Neural cell (in vitro differentiated cells): ENCODE results near the gene MSMP. TPM values are rescaled to one million over a fixed set of nuclear protein-coding genes. Genes with fewer than 3 reads are reported as not detected.

ENCODE experiments used
- H2AFZ ChIP-seq: fragments of 200-600, 300-800 bp; sonication (generic), shearing (Covaris generic); 2 replicates; pipeline ENCODE4 v1.6.0; 2014; ENCODE audit warnings: low read depth, mild to moderate bottlenecking, antibody characterized with exemption, low read length, moderate library complexity
- H3F3A ChIP-seq: fragments of 200-600 bp; shearing (Covaris generic); 2 replicates; pipeline ENCODE4 v1.6.1; 2016; ENCODE audit warnings: mild to moderate bottlenecking, moderate library complexity, mixed read lengths, antibody characterized with exemption, low read length; ENCODE audit not compliant: insufficient read depth, poor library complexity, severe bottlenecking
- H3K27ac ChIP-seq: fragments of 200-600, 300-800 bp; sonication (generic), shearing (Covaris generic); 2 replicates; pipeline ENCODE4 v1.5.1; 2014; ENCODE audit warnings: mild to moderate bottlenecking, low read length, moderate library complexity
- H3K27me3 ChIP-seq: fragments of 300-800, 200-600 bp; sonication (generic), shearing (Covaris generic); 2 replicates; pipeline ENCODE4 v1.6.0; 2014; ENCODE audit warnings: mild to moderate bottlenecking, low read depth, low read length, moderate library complexity; ENCODE audit not compliant: insufficient read depth
- H3K36me3 ChIP-seq: fragments of 300-800, 200-600 bp; sonication (generic), shearing (Covaris generic); 2 replicates; pipeline ENCODE4 v1.5.1; 2014; ENCODE audit warnings: mild to moderate bottlenecking, antibody characterized with exemption, low read length, moderate library complexity; ENCODE audit not compliant: insufficient read depth
- H3K4me2 ChIP-seq: fragments of 300-800, 200-600 bp; sonication (generic), shearing (Covaris generic); 2 replicates; pipeline ENCODE4 v1.6.0; 2014; ENCODE audit warnings: mild to moderate bottlenecking, low read length
- H3K4me3 ChIP-seq: fragments of 300-800, 200-600 bp; sonication (generic), shearing (Covaris generic); 2 replicates; pipeline ENCODE4 v1.5.1; 2014; ENCODE audit warnings: mild to moderate bottlenecking, low read length, moderate library complexity
- H3K79me2 ChIP-seq: fragments of 200-600 bp; shearing (Covaris generic); replicated peaks from 2 replicates; pipeline ENCODE4 v1.6.0; 2014; ENCODE audit warnings: mild to moderate bottlenecking, low read length, moderate library complexity; ENCODE audit not compliant: insufficient read depth
- H3K9ac ChIP-seq: fragments of 300-800, 200-600 bp; sonication (generic), shearing (Covaris generic); 2 replicates; pipeline ENCODE4 v1.6.1; 2016; ENCODE audit warnings: mild to moderate bottlenecking, low read length, mixed read lengths
- H3K9me2 ChIP-seq: fragments of 200-600 bp; shearing (Covaris generic); 2 replicates; pipeline ENCODE4 v1.6.1; 2016; ENCODE audit warnings: mild to moderate bottlenecking, low read length, mixed read lengths; ENCODE audit not compliant: insufficient read depth
- H3K9me3 ChIP-seq: fragments of 200-600, 300-800 bp; sonication (generic), shearing (Covaris generic); 2 replicates; pipeline ENCODE4 v1.6.1; 2016; ENCODE audit warnings: mild to moderate bottlenecking, mixed run types, low read length, moderate library complexity, mixed read lengths
- H4K20me1 ChIP-seq: fragments of 200-600 bp; shearing (Covaris generic); 2 replicates; pipeline ENCODE4 v1.6.1; 2016; ENCODE audit warnings: mild to moderate bottlenecking, mixed run types; ENCODE audit not compliant: insufficient read depth
- EP300 ChIP-seq: fragments of 450-650 bp; conservative IDR thresholded peaks from 2 replicates; pipeline ENCODE4 v1.6.1; 2014; ENCODE audit warnings: antibody characterized with exemption, mild to moderate bottlenecking, moderate library complexity; ENCODE audit not compliant: poor library complexity, severe bottlenecking
- EZH2 ChIP-seq: fragments of 200-600, 300-800 bp; shearing (Covaris generic), sonication (generic); IDR thresholded peaks from 2 replicates; pipeline ENCODE4 v1.6.1; 2014; ENCODE audit warnings: antibody characterized with exemption, low read length, borderline replicate concordance, mild to moderate bottlenecking; ENCODE audit not compliant: insufficient read depth, poor library complexity, severe bottlenecking
- MXI1 ChIP-seq: fragments of 450-650 bp; conservative IDR thresholded peaks from 2 replicates; pipeline ENCODE4 v1.6.1; 2014; ENCODE audit warnings: antibody characterized with exemption, mild to moderate bottlenecking; ENCODE audit not compliant: poor library complexity, severe bottlenecking
- POLR2AphosphoS5 ChIP-seq: IDR thresholded peaks from 2 replicates; pipeline ENCODE4 v1.6.1; 2012
- RAD21 ChIP-seq: fragments of 450-650 bp; conservative IDR thresholded peaks from 2 replicates; pipeline ENCODE4 v1.6.1; 2014; ENCODE audit warnings: antibody characterized with exemption, mild to moderate bottlenecking, moderate library complexity
- SMC3 ChIP-seq: fragments of 450-650 bp; conservative IDR thresholded peaks from 2 replicates; pipeline ENCODE4 v1.6.1; 2014; ENCODE audit warnings: antibody characterized with exemption, mild to moderate bottlenecking, moderate library complexity; ENCODE audit not compliant: poor library complexity
- TAF1 ChIP-seq: IDR thresholded peaks from 2 replicates; pipeline ENCODE4 v1.6.1; 2012; ENCODE audit warnings: low read depth
- polyA plus RNA-seq: library from polyadenylated mRNA; depleted of rRNA; stranded (reverse); fragments of >200 nt; gene quantifications from 2 replicates; pipeline ENCODE4 v1.2.3, GENCODE V29; 2014
- TF ChIP-seq, protein P1 (sequence below): IDR thresholded peaks from 2 replicates; pipeline ENCODE4 v1.6.1; 2012; ENCODE audit warnings: borderline replicate concordance
- TF ChIP-seq, protein P2 (sequence below): fragments of 450-650 bp; IDR thresholded peaks from 2 replicates; pipeline ENCODE4 v1.5.1; 2014; ENCODE audit warnings: antibody characterized with exemption, mild to moderate bottlenecking, moderate library complexity; ENCODE audit not compliant: poor library complexity, severe bottlenecking

Gene MSMP
- polyA plus RNA-seq, 1 donor from 2014 or later: not detected

GRCh38 chr9:35713578-35713977, 40.5 kb downstream of the MSMP start:
- Histone ChIP-seq H2AFZ (no peak overlapping the region), H4K20me1 (no peaks in the 10 kb centered on the region), H3K4me3 (no peak overlapping the region), H3K36me3 (peaks cover 7% of the 10 kb centered on the region), H3K9me2 (no peaks in the 10 kb centered on the region), H3K79me2 (no peaks in the 10 kb centered on the region), H3K27ac (no peak overlapping the region), H3K9me3 (no peaks in the 10 kb centered on the region), H3K27me3 (no peaks in the 10 kb centered on the region), H3K4me2 (no peak overlapping the region), H3F3A (no peaks in the 10 kb centered on the region), H3K9ac (no peak overlapping the region)
- TF ChIP-seq RAD21 (no peak), TAF1 (no peak), MXI1 (no peak), EZH2 (no peak), EP300 (no peak), SMC3 (no peak), POLR2AphosphoS5 (no peak)
- TF ChIP-seq, protein P1, sequence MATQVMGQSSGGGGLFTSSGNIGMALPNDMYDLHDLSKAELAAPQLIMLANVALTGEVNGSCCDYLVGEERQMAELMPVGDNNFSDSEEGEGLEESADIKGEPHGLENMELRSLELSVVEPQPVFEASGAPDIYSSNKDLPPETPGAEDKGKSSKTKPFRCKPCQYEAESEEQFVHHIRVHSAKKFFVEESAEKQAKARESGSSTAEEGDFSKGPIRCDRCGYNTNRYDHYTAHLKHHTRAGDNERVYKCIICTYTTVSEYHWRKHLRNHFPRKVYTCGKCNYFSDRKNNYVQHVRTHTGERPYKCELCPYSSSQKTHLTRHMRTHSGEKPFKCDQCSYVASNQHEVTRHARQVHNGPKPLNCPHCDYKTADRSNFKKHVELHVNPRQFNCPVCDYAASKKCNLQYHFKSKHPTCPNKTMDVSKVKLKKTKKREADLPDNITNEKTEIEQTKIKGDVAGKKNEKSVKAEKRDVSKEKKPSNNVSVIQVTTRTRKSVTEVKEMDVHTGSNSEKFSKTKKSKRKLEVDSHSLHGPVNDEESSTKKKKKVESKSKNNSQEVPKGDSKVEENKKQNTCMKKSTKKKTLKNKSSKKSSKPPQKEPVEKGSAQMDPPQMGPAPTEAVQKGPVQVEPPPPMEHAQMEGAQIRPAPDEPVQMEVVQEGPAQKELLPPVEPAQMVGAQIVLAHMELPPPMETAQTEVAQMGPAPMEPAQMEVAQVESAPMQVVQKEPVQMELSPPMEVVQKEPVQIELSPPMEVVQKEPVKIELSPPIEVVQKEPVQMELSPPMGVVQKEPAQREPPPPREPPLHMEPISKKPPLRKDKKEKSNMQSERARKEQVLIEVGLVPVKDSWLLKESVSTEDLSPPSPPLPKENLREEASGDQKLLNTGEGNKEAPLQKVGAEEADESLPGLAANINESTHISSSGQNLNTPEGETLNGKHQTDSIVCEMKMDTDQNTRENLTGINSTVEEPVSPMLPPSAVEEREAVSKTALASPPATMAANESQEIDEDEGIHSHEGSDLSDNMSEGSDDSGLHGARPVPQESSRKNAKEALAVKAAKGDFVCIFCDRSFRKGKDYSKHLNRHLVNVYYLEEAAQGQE: no peak
- TF ChIP-seq, protein P2, sequence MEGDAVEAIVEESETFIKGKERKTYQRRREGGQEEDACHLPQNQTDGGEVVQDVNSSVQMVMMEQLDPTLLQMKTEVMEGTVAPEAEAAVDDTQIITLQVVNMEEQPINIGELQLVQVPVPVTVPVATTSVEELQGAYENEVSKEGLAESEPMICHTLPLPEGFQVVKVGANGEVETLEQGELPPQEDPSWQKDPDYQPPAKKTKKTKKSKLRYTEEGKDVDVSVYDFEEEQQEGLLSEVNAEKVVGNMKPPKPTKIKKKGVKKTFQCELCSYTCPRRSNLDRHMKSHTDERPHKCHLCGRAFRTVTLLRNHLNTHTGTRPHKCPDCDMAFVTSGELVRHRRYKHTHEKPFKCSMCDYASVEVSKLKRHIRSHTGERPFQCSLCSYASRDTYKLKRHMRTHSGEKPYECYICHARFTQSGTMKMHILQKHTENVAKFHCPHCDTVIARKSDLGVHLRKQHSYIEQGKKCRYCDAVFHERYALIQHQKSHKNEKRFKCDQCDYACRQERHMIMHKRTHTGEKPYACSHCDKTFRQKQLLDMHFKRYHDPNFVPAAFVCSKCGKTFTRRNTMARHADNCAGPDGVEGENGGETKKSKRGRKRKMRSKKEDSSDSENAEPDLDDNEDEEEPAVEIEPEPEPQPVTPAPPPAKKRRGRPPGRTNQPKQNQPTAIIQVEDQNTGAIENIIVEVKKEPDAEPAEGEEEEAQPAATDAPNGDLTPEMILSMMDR: no peak

DNA sequence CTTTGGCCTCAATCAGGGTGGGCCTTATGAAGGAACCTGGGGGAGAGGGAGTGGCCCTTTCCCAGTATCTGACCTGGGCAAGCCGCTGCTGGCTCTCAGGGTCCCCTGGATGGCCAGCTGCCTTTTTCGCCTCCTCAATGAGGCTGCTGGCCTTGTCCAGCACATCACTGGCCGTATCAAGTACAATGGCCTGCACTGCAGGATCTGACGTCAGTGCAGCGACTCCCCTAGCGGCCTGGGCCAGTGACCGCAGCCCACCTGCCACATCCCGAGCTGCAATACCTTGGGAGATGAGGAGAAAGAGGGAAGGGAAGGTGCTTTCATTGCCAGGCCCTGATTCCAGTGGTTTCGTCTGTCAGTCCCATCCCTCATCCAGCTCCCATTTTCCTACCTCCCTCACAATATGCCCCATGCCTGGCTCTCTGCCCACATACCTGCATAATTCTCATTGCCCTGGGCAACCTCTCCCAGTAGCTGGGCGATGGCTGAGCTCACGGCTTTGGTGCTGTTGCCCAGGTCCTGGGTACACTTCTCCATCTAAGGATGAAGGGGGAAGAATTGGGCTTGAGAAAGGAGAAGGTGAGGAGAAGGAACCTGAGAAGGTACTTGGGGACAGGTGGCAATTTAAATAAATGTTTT, 41.2 kb downstream of the MSMP start:
- Histone ChIP-seq H3K79me2 (no peaks in the 10 kb centered on the region), H3K9me3 (no peaks in the 10 kb centered on the region), H3K27me3 (no peaks in the 10 kb centered on the region), H3K9me2 (no peaks in the 10 kb centered on the region), H3K4me2 (no peak overlapping the region), H3K4me3 (no peak overlapping the region), H3K9ac (no peak overlapping the region), H3K27ac (no peak overlapping the region), H2AFZ (no peak overlapping the region), H4K20me1 (no peaks in the 10 kb centered on the region), H3F3A (no peaks in the 10 kb centered on the region), H3K36me3 (peaks cover 12% of the 10 kb centered on the region)
- TF ChIP-seq MXI1 (no peak), TAF1 (no peak), RAD21 (no peak), POLR2AphosphoS5 (no peak), EP300 (no peak), SMC3 (no peak), EZH2 (no peak)
- TF ChIP-seq, protein P2: no peak
- TF ChIP-seq, protein P1: no peak
